ENCODE results near the gene MAPK8IP3. TPM values are rescaled to one million over a fixed set of nuclear protein-coding genes. Genes with fewer than 3 reads are reported as not detected.
"Not testable (repeated sequence)": the region's sequence is repeated elsewhere in the genome, so short reads cannot be mapped to it uniquely, and the experiment has no call there.

The MAPK8IP3 gene
- total and polyA plus RNA-seq, 7 experiments from 2014 or later: 1.7 to 299 (median 244) TPM

DNA sequence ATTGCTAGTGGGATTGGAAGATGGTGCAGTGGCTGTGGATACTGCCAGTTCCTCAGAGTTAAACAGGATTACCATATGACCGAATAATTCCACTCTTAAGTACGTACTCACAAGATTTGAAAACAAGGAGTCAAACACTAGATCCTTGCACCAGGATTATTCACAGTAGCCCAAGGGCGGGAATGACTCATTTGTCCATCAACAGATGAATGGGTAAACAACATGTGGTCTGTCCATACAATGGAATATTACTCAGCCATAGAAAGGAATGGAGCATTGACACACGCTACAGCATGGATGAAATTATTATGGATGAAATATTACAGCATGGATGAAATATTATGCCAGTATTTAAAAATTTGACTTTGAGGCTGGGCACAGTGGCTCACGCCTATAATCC is 9.1 kb upstream of the MAPK8IP3 start:
- H3K27me3 Mint-ChIP-seq: no peaks in the 10 kb centered on the region
- Histone ChIP-seq H3K4me3 (ENCODE audit: low read length) (no peak overlapping the region), H3K27ac (ENCODE audit: low read depth, low read length) (no peak overlapping the region), H3K27me3 (ENCODE audit: control insufficient read depth in 2 of 2, insufficient read depth in 2 of 2, low read length in 2 of 2) (no peaks in the 10 kb centered on the region), H3K4me1 (ENCODE audit: control insufficient read depth in 2 of 2, insufficient read depth in 2 of 2, low read length in 2 of 2) (no peaks in the 10 kb centered on the region), H3K36me3 (ENCODE audit: control insufficient read depth in 2 of 3, insufficient read depth in 3 of 3, low read length in 3 of 3) (peaks cover 0 to 80% (median 0%) of the 10 kb centered on the region in 3 experiments), H3K9me3 (ENCODE audit: control insufficient read depth in 2 of 3, low read length in 3 of 3) (no peaks in the 10 kb centered on the region)
- no peak overlapping the region for H3K27ac Mint-ChIP-seq
- no peak for DNase-seq
- peaks cover 0 to 7% (median 0%) of the 10 kb centered on the region in 7 donors for H3K4me1 Mint-ChIP-seq
- H3K9me3 Mint-ChIP-seq: no peaks in the 10 kb centered on the region
- H3K4me3 Mint-ChIP-seq: no peak overlapping the region
- no peak for ATAC-seq
- intact Hi-C loops (cut with micrococcal nuclease): no loop called here
- ChIA-PET POLR2A (no interaction called here), CTCF (interaction anchor here (0.7 kb wide), 1 partner anchor 133 kb away, joined by 3 read pairs; no protein-coding TSS in a partner anchor)
- H3K36me3 Mint-ChIP-seq: peaks cover 4 to 44% (median 8%) of the 10 kb centered on the region in 5 donors

DNA sequence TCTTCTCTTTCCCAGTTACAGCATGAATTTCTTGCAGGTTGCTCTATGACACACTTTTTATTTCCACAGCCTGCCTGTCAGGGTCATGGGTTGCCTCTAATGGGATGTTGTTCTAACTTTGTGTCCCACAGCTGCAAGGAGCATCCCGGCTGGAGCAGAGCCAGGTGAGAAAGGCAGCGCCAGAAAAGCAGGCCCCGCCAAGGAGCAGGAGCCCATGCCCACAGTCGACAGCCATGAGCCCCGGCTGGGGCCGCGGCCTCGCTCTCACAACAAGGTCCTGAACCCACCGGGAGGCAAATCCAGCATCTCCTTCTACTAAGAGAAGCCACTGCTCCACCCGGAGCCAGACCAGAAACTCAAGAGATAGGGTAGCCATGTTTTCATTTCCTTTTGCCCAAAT is 7.3 kb upstream of the MAPK8IP3 start:
- no peaks in the 10 kb centered on the region for H3K9me3 Mint-ChIP-seq
- DNase-seq: no peak
- peaks cover 0 to 7% (median 0%) of the 10 kb centered on the region in 7 donors for H3K4me1 Mint-ChIP-seq
- CTCF ChIA-PET: interaction anchor here (0.6 kb wide), 1 partner anchor 51 kb away, joined by 3 read pairs; no protein-coding TSS in a partner anchor
- H3K27ac ChIP-seq (ENCODE audit: low read depth, low read length): no peak overlapping the region
- no peaks in the 10 kb centered on the region for H3K27me3 ChIP-seq (ENCODE audit: control insufficient read depth in 2 of 2, insufficient read depth in 2 of 2, low read length in 2 of 2)
- intact Hi-C loops (cut with micrococcal nuclease): no loop called here
- no peak overlapping the region for H3K4me3 Mint-ChIP-seq
- POLR2A ChIA-PET: no interaction called here
- H3K36me3 Mint-ChIP-seq: peaks cover under 1 to 26% (median 8%) of the 10 kb centered on the region in 5 donors
- no peaks in the 10 kb centered on the region for H3K9me3 ChIP-seq (ENCODE audit: control insufficient read depth in 2 of 3, low read length in 3 of 3)
- H3K4me1 ChIP-seq (ENCODE audit: control insufficient read depth in 2 of 2, insufficient read depth in 2 of 2, low read length in 2 of 2): no peaks in the 10 kb centered on the region
- H3K27me3 Mint-ChIP-seq: no peaks in the 10 kb centered on the region
- H3K27ac Mint-ChIP-seq: no peak overlapping the region
- no peak overlapping the region for H3K4me3 ChIP-seq (ENCODE audit: low read length)
- ATAC-seq: no peak
- peaks cover 0 to 68% (median 0%) of the 10 kb centered on the region in 3 experiments for H3K36me3 ChIP-seq (ENCODE audit: control insufficient read depth in 2 of 3, insufficient read depth in 3 of 3, low read length in 3 of 3)

DNA sequence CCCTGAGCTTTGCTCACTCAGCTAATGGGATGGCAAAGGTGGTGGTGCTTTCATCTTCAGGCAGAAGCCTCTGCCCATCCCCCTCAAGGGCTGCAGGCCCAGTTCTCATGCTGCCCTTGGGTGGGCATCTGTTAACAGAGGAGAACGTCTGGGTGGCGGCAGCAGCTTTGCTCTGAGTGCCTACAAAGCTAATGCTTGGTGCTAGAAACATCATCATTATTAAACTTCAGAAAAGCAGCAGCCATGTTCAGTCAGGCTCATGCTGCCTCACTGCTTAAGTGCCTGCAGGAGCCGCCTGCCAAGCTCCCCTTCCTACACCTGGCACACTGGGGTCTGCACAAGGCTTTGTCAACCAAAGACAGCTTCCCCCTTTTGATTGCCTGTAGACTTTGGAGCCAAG is 5.7 kb upstream of the MAPK8IP3 start:
- ChIA-PET POLR2A (no interaction called here), CTCF (interaction anchor here (0.7 kb wide), 1 partner anchor 271 kb away, joined by 3 read pairs; no protein-coding TSS in a partner anchor)
- Histone ChIP-seq H3K27me3 (ENCODE audit: control insufficient read depth in 2 of 2, insufficient read depth in 2 of 2, low read length in 2 of 2) (no peaks in the 10 kb centered on the region), H3K9me3 (ENCODE audit: control insufficient read depth in 2 of 3, low read length in 3 of 3) (no peaks in the 10 kb centered on the region), H3K36me3 (ENCODE audit: control insufficient read depth in 2 of 3, insufficient read depth in 3 of 3, low read length in 3 of 3) (peaks cover 0 to 62% (median 0%) of the 10 kb centered on the region in 3 experiments), H3K4me1 (ENCODE audit: control insufficient read depth in 2 of 2, insufficient read depth in 2 of 2, low read length in 2 of 2) (peaks cover 0 to 4% of the 10 kb centered on the region in 2 donors), H3K27ac (ENCODE audit: low read depth, low read length) (no peak overlapping the region), H3K4me3 (ENCODE audit: low read length) (no peak overlapping the region)
- Mint-ChIP-seq H3K36me3 (peaks cover 0 to 20% (median 4%) of the 10 kb centered on the region in 5 donors), H3K27me3 (no peaks in the 10 kb centered on the region), H3K27ac (no peak overlapping the region), H3K9me3 (peaks cover 0 to under 1% (median 0%) of the 10 kb centered on the region in 11 donors), H3K4me1 (peaks cover 0 to 16% (median under 1%) of the 10 kb centered on the region in 7 donors), H3K4me3 (no peak overlapping the region)
- ATAC-seq (no peak), DNase-seq (no peak)
- intact Hi-C loops (cut with micrococcal nuclease): loop anchor here (10.0 kb wide), 3 partner anchors 205 to 275 kb away; partner anchors contain the start of genes MSRB1 (in 1 of the 2), TELO2 (in 1 of the 2) and UQCC4 (in 1 of the 2)

DNA sequence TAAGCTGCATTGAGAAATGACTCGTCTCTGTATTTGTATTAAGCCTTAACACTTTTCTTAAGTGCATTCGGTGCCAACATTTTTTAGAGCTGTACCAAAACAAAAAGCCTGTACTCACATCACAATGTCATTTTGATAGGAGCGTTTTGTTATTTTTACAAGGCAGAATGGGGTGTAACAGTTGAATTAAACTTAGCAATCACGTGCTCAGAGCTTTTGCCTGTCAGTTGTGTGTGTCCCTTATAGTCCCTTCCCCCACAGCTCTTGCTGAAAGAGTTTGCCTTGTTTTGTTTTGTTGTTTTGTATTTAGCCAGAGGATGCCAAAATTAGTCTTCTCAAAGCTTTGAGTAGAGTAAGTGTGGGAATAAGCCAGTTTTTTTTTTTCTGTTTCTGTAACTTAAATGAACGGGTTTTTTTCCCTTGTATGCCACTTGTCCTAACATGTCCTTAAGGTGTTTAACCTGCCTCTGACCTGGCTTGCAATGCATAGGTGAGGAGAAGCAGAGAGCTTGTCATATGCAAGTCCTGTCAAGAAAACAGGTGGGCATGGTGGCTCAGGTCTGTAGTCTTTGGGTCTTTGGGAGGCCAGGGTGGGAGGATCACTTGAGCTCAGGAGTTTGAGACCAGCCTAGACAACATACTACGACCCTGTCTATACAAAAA is 4.6 kb upstream of the MAPK8IP3 start:
- no peak overlapping the region for H3K4me3 Mint-ChIP-seq
- H3K9me3 Mint-ChIP-seq: peaks cover 0 to 5% (median 0%) of the 10 kb centered on the region in 11 donors
- H3K4me1 ChIP-seq (ENCODE audit: control insufficient read depth in 2 of 2, insufficient read depth in 2 of 2, low read length in 2 of 2): peaks cover 0 to 4% of the 10 kb centered on the region in 2 donors
- CTCF ChIA-PET: interaction anchor here (0.7 to 0.9 kb wide), 4 partner anchors 24 to 162 kb away, joined by 3 to 6 read pairs (median 4); partner anchors contain the start of gene JPT2
- intact Hi-C loops (cut with micrococcal nuclease): loop anchor here (10.0 kb wide), 3 partner anchors 207 to 277 kb away; partner anchors contain the start of genes MSRB1 (in 1 of the 2), TELO2 (in 1 of the 2) and UQCC4 (in 1 of the 2)
- H3K27ac Mint-ChIP-seq: peak overlapping the region in 4 of 9 donors; percentile 17 to 76 (median 31)
- POLR2A ChIA-PET: interaction anchor here (1.0 kb wide), 1 partner anchor 168 kb away, joined by 3 read pairs; the partner anchor contains the start of gene TMEM204
- H3K27ac ChIP-seq (ENCODE audit: low read depth, low read length): no peak overlapping the region
- H3K4me1 Mint-ChIP-seq: peaks cover 0 to 21% (median 4%) of the 10 kb centered on the region in 7 donors
- H3K27me3 ChIP-seq (ENCODE audit: control insufficient read depth in 2 of 2, insufficient read depth in 2 of 2, low read length in 2 of 2): no peaks in the 10 kb centered on the region
- no peak overlapping the region for H3K4me3 ChIP-seq (ENCODE audit: low read length)
- H3K9me3 ChIP-seq (ENCODE audit: control insufficient read depth in 2 of 3, low read length in 3 of 3): no peaks in the 10 kb centered on the region
- no peaks in the 10 kb centered on the region for H3K27me3 Mint-ChIP-seq
- H3K36me3 ChIP-seq (ENCODE audit: control insufficient read depth in 2 of 3, insufficient read depth in 3 of 3, low read length in 3 of 3): peaks cover 0 to 64% (median 0%) of the 10 kb centered on the region in 3 experiments
- peaks cover 0 to 20% (median 4%) of the 10 kb centered on the region in 5 donors for H3K36me3 Mint-ChIP-seq
- no peak for ATAC-seq
- no peak for DNase-seq

DNA sequence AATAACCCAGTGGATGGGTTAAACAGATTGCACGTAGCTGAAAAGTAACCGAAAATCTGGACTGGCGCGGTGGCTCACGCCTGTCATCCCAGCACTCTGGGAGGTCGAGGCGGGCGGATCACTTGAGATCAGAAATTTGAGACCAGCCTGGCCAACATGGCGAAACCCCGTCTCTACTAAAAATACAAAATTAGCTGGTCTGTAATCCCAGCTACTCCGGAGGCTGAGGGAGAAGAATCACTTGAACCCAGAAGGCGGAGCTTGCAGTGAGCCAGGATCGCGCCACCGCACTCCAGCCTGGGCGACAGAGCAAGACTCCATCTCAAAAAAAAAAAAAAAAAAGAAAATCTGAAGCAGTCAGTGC is 689 bp upstream of the MAPK8IP3 start:
- peak overlapping the region; percentile 96 for H3K27ac ChIP-seq (ENCODE audit: low read depth, low read length)
- H3K9me3 ChIP-seq (ENCODE audit: control insufficient read depth in 2 of 3, low read length in 3 of 3); H3K27me3 Mint-ChIP-seq; H3K9me3 Mint-ChIP-seq; H3K36me3 Mint-ChIP-seq; H3K27me3 ChIP-seq (ENCODE audit: control insufficient read depth in 2 of 2, insufficient read depth in 2 of 2, low read length in 2 of 2): not testable (repeated sequence)
- H3K4me3 Mint-ChIP-seq: peak overlapping the region; percentile 95 to 100 (median 98)
- ChIA-PET POLR2A (interaction anchor here (0.8 to 3.2 kb wide), 17 partner anchors 13 to 827 kb away, joined by 3 to 27 read pairs (median 7); partner anchors contain the start of genes CRAMP1, EME2, IFT140 and JPT2), CTCF (interaction anchor here (0.6 to 2.9 kb wide), 9 partner anchors 27 to 1080 kb away, joined by 3 to 11 read pairs (median 3); partner anchors contain the start of genes FAHD1, HAGH, JPT2 and NUBP2)
- peaks cover 0 to 43% (median 29%) of the 10 kb centered on the region in 7 donors for H3K4me1 Mint-ChIP-seq
- H3K27ac Mint-ChIP-seq: peak overlapping the region; percentile 95 to 99 (median 97)
- DNase-seq (peak in 2 of 9 donors; percentile 15 to 47), ATAC-seq (peak; percentile 33)
- peaks cover 0 to 28% (median 0%) of the 10 kb centered on the region in 3 experiments for H3K36me3 ChIP-seq (ENCODE audit: control insufficient read depth in 2 of 3, insufficient read depth in 3 of 3, low read length in 3 of 3)
- H3K4me1 ChIP-seq (ENCODE audit: control insufficient read depth in 2 of 2, insufficient read depth in 2 of 2, low read length in 2 of 2): peaks cover 18 to 25% of the 10 kb centered on the region in 2 donors
- peak overlapping the region; percentile 98 for H3K4me3 ChIP-seq (ENCODE audit: low read length)
- intact Hi-C loops (cut with micrococcal nuclease): loop anchor here (1.0 to 10.0 kb wide), 7 partner anchors 27 to 363 kb away; partner anchors contain the start of genes FAHD1 (in 1 of the 2), HAGH (in 1 of the 2), JPT2 (in 1 of the 2) and MSRB1 (in 1 of the 2)
